GM12878 (cell line): ENCODE results near the gene CLSTN2. TPM values are rescaled to one million over a fixed set of nuclear protein-coding genes. Genes with fewer than 3 reads are reported as not detected.

ENCODE experiments used
- ATAC-seq: fragments of 200-7000 bp; cut with Tn5 transposase; 3 replicates; pipeline ENCODE4 v1.9.1; 2020; ENCODE audit warnings: mild to moderate bottlenecking, moderate library complexity
- BruUV-seq: library from RNA; stranded (reverse); fragments of 400-500 nt; replicated peaks from 2 replicates; lab custom pipeline; 2021; lab: Mats Ljungman, UMichigan
- CTCF ChIA-PET: fragments of 300-600 bp; sonication (Branson Sonifier 250); formaldehyde crosslinking; extraction: SDS; loops from one replicate; lab custom pipeline; 2021; ENCODE audit warnings: inconsistent platforms; lab: Yijun Ruan, JAX
- POLR2A ChIA-PET: fragments of 350-600 bp; formaldehyde crosslinking; extraction: SDS; loops from one replicate; lab custom pipeline; 2021; ENCODE audit warnings: inconsistent platforms; lab: Charles Lee
- RAD21 ChIA-PET: fragments of 300-600 bp; sonication (Branson Sonifier 250); formaldehyde crosslinking; loops from one replicate; lab custom pipeline; 2023; ENCODE audit warnings: antibody characterized with exemption; ENCODE audit not compliant: unreplicated experiment; lab: Charles Lee
- SMC1A ChIA-PET: fragments of 300-600 bp; sonication (Branson Sonifier 250); formaldehyde crosslinking; loops from one replicate; lab custom pipeline; 2023; ENCODE audit not compliant: unreplicated experiment, uncharacterized antibody; lab: Charles Lee
- DNase-seq: peaks from one replicate; pipeline ENCODE4 v3.0.0-alpha.2; 2011; ENCODE audit warnings: low read depth, low spot score
- FAIRE-seq: peaks from 3 replicates; lab custom pipeline; 2011; peaks lifted over from hg19 to GRCh38; lab: Jason Lieb, UNC
- H2AFZ ChIP-seq: 2 replicates; pipeline ENCODE4 v1.6.0; 2011; ENCODE audit warnings: low read depth, low read length, control low read depth; ENCODE audit not compliant: control insufficient read depth
- H3K27ac ChIP-seq: 2 replicates; pipeline ENCODE4 v1.5.1; 2011; ENCODE audit warnings: control low read depth; ENCODE audit not compliant: control insufficient read depth, insufficient read depth
- H3K27me3 ChIP-seq, 2 experiments: replicated peaks in 1 of 2; 2 replicates each; pipeline versions ENCODE4 v1.6.0 to v1.6.1; 2011; ENCODE audit warnings: low read length in 1 of 2; ENCODE audit not compliant: control insufficient read depth in 2 of 2, insufficient read depth in 2 of 2
- H3K36me3 ChIP-seq, 2 experiments: 2 replicates each; pipeline ENCODE4 v1.5.1; 2011; ENCODE audit warnings: low read length in 1 of 2; ENCODE audit not compliant: control insufficient read depth in 2 of 2, insufficient read depth in 2 of 2
- H3K4me1 ChIP-seq: 2 replicates; pipeline ENCODE4 v1.6.1; 2011; ENCODE audit warnings: mild to moderate bottlenecking, low read length, moderate library complexity, mixed read lengths; ENCODE audit not compliant: control insufficient read depth, insufficient read depth
- H3K4me2 ChIP-seq: 2 replicates; pipeline ENCODE4 v1.6.0; 2011; ENCODE audit warnings: control low read depth; ENCODE audit not compliant: control insufficient read depth, insufficient read depth
- H3K4me3 ChIP-seq: fragments of 200-600 bp; sonication (generic); 2 replicates; pipeline ENCODE4 v1.5.1; 2016
- H3K79me2 ChIP-seq: 2 replicates; pipeline ENCODE4 v1.6.0; 2011; ENCODE audit warnings: low read length; ENCODE audit not compliant: control insufficient read depth, insufficient read depth
- H3K9ac ChIP-seq: 2 replicates; pipeline ENCODE4 v1.8.0; 2011; ENCODE audit warnings: low read length, control low read depth, mixed read lengths; ENCODE audit not compliant: control insufficient read depth, insufficient read depth
- H3K9me3 ChIP-seq: replicated peaks from 3 replicates; pipeline ENCODE4 v1.5.1; 2011; ENCODE audit warnings: mild to moderate bottlenecking, low read length; ENCODE audit not compliant: control insufficient read depth, insufficient read depth
- H4K20me1 ChIP-seq: 2 replicates; pipeline ENCODE4 v1.6.0; 2011; ENCODE audit not compliant: control insufficient read depth, insufficient read depth
- BHLHE40 ChIP-seq, 2 experiments: fragments of 450-650 bp in 1 of 2; IDR thresholded peaks; 2 replicates each; pipeline ENCODE4 v1.6.1; 2011 to 2017; ENCODE audit warnings: low read depth in 2 of 2, borderline replicate concordance in 1 of 2, improper control_type of control experiment in 1 of 2, low read length in 1 of 2, mild to moderate bottlenecking in 1 of 2
- GABPA ChIP-seq: IDR thresholded peaks from 2 replicates; pipeline ENCODE4 v1.6.1; 2014; ENCODE audit warnings: antibody characterized with exemption, low read depth, mild to moderate bottlenecking, inconsistent platforms
- JUNB ChIP-seq: IDR thresholded peaks from 2 replicates; pipeline ENCODE4 v1.6.1; 2016; ENCODE audit warnings: antibody characterized with exemption, mild to moderate bottlenecking
- JUND ChIP-seq: IDR thresholded peaks from 2 replicates; pipeline ENCODE4 v1.6.1; 2012; ENCODE audit warnings: low read depth, mild to moderate bottlenecking, low read length, improper control_type of control experiment, moderate library complexity
- MEF2B ChIP-seq: fragments of 450-650 bp; IDR thresholded peaks from 2 replicates; pipeline ENCODE4 v1.6.1; 2018; ENCODE audit warnings: mild to moderate bottlenecking, moderate library complexity; ENCODE audit not compliant: partially characterized antibody, poor library complexity, severe bottlenecking
- NFIC ChIP-seq: IDR thresholded peaks from 2 replicates; pipeline ENCODE4 v1.6.1; 2012; ENCODE audit warnings: low read depth, mild to moderate bottlenecking, inconsistent platforms, low read length, moderate library complexity
- POLR2AphosphoS2 ChIP-seq: IDR thresholded peaks from 2 replicates; pipeline ENCODE4 v1.6.1; 2011; ENCODE audit warnings: low read depth, mild to moderate bottlenecking, low read length, improper control_type of control experiment, moderate library complexity
- RAD21 ChIP-seq: IDR thresholded peaks from 2 replicates; pipeline ENCODE4 v1.6.1; 2011; ENCODE audit warnings: mild to moderate bottlenecking, low read depth, low read length, moderate library complexity; ENCODE audit not compliant: insufficient read depth
- SIX5 ChIP-seq: IDR thresholded peaks from 2 replicates; pipeline ENCODE4 v1.6.1; 2011; ENCODE audit warnings: mild to moderate bottlenecking, low read depth, low read length, moderate library complexity; ENCODE audit not compliant: severe bottlenecking
- SREBF1 ChIP-seq: IDR thresholded peaks from 2 replicates; pipeline ENCODE4 v1.6.1; 2012; ENCODE audit warnings: mild to moderate bottlenecking, low read length
- SRF ChIP-seq, 2 experiments: IDR thresholded peaks; 2 replicates each; pipeline ENCODE4 v1.6.1; 2011; ENCODE audit warnings: low read depth in 2 of 2, low read length in 2 of 2, mild to moderate bottlenecking in 1 of 2, moderate library complexity in 1 of 2
- ZSCAN29 ChIP-seq: fragments of 450-650 bp; IDR thresholded peaks from 2 replicates; pipeline ENCODE4 v1.6.1; 2017; ENCODE audit warnings: mild to moderate bottlenecking, moderate library complexity
- WGBS: methylation state at CpG from one replicate; pipeline ENCODE4 v1.1.6; 2016; ENCODE audit warnings: low lambda C conversion rate; ENCODE audit not compliant: insufficient replicate concordance, insufficient coverage; ENCODE audit errors: missing lambda C conversion rate; 5-methylcytosine and 5-hydroxymethylcytosine counted together
- in situ Hi-C: fragments of 300-500 bp; cut with MboI; formaldehyde crosslinking; loops from 9 replicates; pipeline ENCODE4 v1.14.3; 2018; ENCODE audit warnings: mixed read lengths
- intact Hi-C: fragments of 100-400 bp; cut with micrococcal nuclease; formaldehyde crosslinking; loops from one replicate; pipeline ENCODE4 v1.14.2; 2022; ENCODE audit not compliant: unreplicated experiment
- polyA plus RNA-seq, 11 experiments: library from polyadenylated mRNA; depleted of rRNA in 4 of 11; unstranded in 6 of 11; stranded (reverse) in 5 of 11; fragments of >200 nt; fragmentation: Nextera tagmentation in 4 of 11; fragmentation: Illumina TruSeq in 1 of 11; extraction: Ambion mirVana in 4 of 11; extraction: Trizol in 1 of 11; gene quantifications; 1 replicate in 1 of 11; 2 replicates in 10 of 11; pipeline versions ENCODE4 v1.2.1 to v1.2.3, GENCODE V29; 2011 to 2016; ENCODE audit warnings: inconsistent platforms in 2 of 11, missing spikeins in 2 of 11, low read depth in 1 of 11
- total RNA-seq, 4 experiments: library from RNA; depleted of rRNA in 3 of 4; stranded (reverse); fragments of >200 nt in 3 of 4; fragmentation: Illumina TruSeq in 1 of 4; extraction: Trizol in 1 of 4; gene quantifications; 2 replicates each; pipeline versions ENCODE4 v1.2.1 to v1.2.3, GENCODE V29; 2013 to 2021
- TF ChIP-seq, protein P1 (sequence below): fragments of 450-650 bp; IDR thresholded peaks from 2 replicates; pipeline ENCODE4 v1.6.1; 2014; ENCODE audit warnings: mild to moderate bottlenecking
- TF ChIP-seq, protein P2 (sequence below): fragments of 450-650 bp; formaldehyde crosslinking; IDR thresholded peaks from 2 replicates; pipeline ENCODE4 v1.5.0; 2022; ENCODE audit warnings: mild to moderate bottlenecking, missing genetic modification characterization
- TF ChIP-seq, protein P3 (sequence below): fragments of 450-650 bp; IDR thresholded peaks from 2 replicates; pipeline ENCODE4 v1.6.1; 2017; ENCODE audit warnings: mild to moderate bottlenecking, moderate library complexity

Gene CLSTN2
- total and polyA plus RNA-seq, 10 of the 15 experiments (the other 5 are each of a cell fraction or from before 2014, with no cell fraction given), result under 0.01 to 0.10 (median under 0.01) TPM; not detected in 5

DNA sequence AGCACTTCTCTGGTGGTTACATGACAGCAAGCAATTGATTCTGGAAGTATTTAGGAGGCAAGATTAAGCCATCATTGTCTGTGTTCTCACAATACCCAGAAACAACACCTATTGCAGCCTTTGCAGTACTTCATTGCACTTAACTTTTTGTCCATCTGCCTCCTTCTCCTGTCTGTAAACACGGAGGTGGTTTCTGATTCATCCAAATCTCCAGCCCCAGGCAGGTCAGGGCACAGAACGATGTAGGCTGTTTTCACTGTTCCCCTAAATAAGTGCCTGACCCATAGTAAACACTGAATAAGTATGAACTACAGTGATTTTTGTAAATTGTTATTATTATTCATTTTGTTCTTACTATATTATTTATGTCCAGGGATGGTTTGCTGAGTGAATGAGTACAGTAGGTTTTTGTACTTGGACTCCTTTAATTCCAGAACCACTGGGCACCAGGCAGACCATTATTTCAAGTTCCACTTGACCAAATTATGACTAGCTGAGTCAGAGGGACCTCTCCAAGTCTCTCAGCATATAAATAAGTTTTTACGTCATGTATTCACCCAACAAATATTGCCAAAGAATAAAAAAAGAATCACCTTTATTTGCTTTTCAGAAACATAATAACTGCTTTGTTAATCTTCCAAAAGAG, 459.6 kb downstream of the CLSTN2 start:
- no TSS peak for BruUV-seq
- Histone ChIP-seq H2AFZ (no peak overlapping the region), H3K9ac (no peak overlapping the region), H3K4me2 (no peak overlapping the region), H3K9me3 (no peaks in the 10 kb centered on the region), H3K27me3 (no peaks in the 10 kb centered on the region), H4K20me1 (no peaks in the 10 kb centered on the region), H3K4me1 (no peaks in the 10 kb centered on the region), H3K27ac (no peak overlapping the region), H3K36me3 (no peaks in the 10 kb centered on the region), H3K4me3 (no peak overlapping the region), H3K79me2 (no peaks in the 10 kb centered on the region)
- intact Hi-C loops (no loop called here), in situ Hi-C loops (no loop called here)
- ChIA-PET CTCF (interaction anchor here (1.1 kb wide), 1 partner anchor 10 kb away, joined by 3 read pairs; no protein-coding TSS in a partner anchor), POLR2A (no interaction called here), RAD21 (no interaction called here), SMC1A (no interaction called here)
- no peak for FAIRE-seq
- 34% methylated on average over 3 of the region's 3 CpGs for WGBS
- no peak for ATAC-seq
- DNase-seq, result no peak
- TF ChIP-seq, protein P1, sequence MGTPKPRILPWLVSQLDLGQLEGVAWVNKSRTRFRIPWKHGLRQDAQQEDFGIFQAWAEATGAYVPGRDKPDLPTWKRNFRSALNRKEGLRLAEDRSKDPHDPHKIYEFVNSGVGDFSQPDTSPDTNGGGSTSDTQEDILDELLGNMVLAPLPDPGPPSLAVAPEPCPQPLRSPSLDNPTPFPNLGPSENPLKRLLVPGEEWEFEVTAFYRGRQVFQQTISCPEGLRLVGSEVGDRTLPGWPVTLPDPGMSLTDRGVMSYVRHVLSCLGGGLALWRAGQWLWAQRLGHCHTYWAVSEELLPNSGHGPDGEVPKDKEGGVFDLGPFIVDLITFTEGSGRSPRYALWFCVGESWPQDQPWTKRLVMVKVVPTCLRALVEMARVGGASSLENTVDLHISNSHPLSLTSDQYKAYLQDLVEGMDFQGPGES, result no peak
- TF ChIP-seq JUND, result no peak
- TF ChIP-seq JUNB, result no peak
- no peak for TF ChIP-seq GABPA
- no peak for TF ChIP-seq SREBF1
- TF ChIP-seq NFIC, result no peak
- TF ChIP-seq BHLHE40 (IDR thresholded peaks at IDR 0.05; ENCODE audit: borderline replicate concordance in 1 of 2, low read depth in 2 of 2, low read length in 1 of 2), result no peak
- TF ChIP-seq MEF2B, result no peak
- TF ChIP-seq ZSCAN29, result no peak
- no peak for TF ChIP-seq RAD21
- TF ChIP-seq, protein P2, sequence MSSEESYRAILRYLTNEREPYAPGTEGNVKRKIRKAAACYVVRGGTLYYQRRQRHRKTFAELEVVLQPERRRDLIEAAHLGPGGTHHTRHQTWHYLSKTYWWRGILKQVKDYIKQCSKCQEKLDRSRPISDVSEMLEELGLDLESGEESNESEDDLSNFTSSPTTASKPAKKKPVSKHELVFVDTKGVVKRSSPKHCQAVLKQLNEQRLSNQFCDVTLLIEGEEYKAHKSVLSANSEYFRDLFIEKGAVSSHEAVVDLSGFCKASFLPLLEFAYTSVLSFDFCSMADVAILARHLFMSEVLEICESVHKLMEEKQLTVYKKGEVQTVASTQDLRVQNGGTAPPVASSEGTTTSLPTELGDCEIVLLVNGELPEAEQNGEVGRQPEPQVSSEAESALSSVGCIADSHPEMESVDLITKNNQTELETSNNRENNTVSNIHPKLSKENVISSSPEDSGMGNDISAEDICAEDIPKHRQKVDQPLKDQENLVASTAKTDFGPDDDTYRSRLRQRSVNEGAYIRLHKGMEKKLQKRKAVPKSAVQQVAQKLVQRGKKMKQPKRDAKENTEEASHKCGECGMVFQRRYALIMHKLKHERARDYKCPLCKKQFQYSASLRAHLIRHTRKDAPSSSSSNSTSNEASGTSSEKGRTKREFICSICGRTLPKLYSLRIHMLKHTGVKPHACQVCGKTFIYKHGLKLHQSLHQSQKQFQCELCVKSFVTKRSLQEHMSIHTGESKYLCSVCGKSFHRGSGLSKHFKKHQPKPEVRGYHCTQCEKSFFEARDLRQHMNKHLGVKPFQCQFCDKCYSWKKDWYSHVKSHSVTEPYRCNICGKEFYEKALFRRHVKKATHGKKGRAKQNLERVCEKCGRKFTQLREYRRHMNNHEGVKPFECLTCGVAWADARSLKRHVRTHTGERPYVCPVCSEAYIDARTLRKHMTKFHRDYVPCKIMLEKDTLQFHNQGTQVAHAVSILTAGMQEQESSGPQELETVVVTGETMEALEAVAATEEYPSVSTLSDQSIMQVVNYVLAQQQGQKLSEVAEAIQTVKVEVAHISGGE (CRISPR knock-in tag), result no peak
- TF ChIP-seq, protein P3, sequence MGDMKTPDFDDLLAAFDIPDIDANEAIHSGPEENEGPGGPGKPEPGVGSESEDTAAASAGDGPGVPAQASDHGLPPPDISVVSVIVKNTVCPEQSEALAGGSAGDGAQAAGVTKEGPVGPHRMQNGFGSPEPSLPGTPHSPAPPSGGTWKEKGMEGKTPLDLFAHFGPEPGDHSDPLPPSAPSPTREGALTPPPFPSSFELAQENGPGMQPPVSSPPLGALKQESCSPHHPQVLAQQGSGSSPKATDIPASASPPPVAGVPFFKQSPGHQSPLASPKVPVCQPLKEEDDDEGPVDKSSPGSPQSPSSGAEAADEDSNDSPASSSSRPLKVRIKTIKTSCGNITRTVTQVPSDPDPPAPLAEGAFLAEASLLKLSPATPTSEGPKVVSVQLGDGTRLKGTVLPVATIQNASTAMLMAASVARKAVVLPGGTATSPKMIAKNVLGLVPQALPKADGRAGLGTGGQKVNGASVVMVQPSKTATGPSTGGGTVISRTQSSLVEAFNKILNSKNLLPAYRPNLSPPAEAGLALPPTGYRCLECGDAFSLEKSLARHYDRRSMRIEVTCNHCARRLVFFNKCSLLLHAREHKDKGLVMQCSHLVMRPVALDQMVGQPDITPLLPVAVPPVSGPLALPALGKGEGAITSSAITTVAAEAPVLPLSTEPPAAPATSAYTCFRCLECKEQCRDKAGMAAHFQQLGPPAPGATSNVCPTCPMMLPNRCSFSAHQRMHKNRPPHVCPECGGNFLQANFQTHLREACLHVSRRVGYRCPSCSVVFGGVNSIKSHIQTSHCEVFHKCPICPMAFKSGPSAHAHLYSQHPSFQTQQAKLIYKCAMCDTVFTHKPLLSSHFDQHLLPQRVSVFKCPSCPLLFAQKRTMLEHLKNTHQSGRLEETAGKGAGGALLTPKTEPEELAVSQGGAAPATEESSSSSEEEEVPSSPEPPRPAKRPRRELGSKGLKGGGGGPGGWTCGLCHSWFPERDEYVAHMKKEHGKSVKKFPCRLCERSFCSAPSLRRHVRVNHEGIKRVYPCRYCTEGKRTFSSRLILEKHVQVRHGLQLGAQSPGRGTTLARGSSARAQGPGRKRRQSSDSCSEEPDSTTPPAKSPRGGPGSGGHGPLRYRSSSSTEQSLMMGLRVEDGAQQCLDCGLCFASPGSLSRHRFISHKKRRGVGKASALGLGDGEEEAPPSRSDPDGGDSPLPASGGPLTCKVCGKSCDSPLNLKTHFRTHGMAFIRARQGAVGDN, result no peak
- no peak for TF ChIP-seq SIX5
- TF ChIP-seq SRF (IDR thresholded peaks at IDR 0.05; ENCODE audit: low read depth in 2 of 2, low read length in 2 of 2), result no peak
- TF ChIP-seq POLR2AphosphoS2, result no peak
